ENCODE data around the gene JAG2.

DNA sequence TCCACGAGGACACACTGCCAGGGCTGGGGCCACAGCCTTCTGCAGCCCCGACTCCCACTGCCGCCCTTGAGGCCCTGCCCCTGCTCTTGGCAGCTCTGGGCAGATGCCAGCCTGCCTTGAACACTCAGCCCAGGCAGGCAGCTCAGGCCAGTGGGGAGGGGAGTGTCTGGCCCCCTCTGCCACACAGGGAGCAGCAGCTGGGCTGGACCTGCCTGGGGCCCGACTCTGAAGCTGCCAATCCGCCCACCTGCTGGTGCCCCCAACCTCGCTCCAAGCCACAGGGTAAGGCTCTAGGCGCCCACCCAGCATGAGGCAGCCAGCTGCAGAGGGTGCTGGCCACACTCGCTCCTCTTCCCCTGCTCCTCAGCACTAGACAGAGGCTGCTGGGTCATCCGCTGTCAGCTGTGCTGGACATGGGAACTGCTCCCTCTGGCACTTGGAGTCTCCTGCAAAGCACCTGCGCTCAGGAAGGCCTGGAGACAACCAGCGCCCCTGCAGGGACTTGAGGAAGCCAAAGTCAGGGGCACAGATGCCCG lies 37.2 kb upstream of the JAG2 start:
- TF ChIP-seq, protein P1, sequence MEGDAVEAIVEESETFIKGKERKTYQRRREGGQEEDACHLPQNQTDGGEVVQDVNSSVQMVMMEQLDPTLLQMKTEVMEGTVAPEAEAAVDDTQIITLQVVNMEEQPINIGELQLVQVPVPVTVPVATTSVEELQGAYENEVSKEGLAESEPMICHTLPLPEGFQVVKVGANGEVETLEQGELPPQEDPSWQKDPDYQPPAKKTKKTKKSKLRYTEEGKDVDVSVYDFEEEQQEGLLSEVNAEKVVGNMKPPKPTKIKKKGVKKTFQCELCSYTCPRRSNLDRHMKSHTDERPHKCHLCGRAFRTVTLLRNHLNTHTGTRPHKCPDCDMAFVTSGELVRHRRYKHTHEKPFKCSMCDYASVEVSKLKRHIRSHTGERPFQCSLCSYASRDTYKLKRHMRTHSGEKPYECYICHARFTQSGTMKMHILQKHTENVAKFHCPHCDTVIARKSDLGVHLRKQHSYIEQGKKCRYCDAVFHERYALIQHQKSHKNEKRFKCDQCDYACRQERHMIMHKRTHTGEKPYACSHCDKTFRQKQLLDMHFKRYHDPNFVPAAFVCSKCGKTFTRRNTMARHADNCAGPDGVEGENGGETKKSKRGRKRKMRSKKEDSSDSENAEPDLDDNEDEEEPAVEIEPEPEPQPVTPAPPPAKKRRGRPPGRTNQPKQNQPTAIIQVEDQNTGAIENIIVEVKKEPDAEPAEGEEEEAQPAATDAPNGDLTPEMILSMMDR (IDR thresholded peaks at IDR 0.05; ENCODE audit: borderline replicate concordance, extremely low read depth, low read length, poor library complexity, severe bottlenecking), result no peak
- TF ChIP-seq EZH2 (IDR thresholded peaks at IDR 0.05; ENCODE audit: borderline replicate concordance, low read depth, low read length, severe bottlenecking), result no peak

All from DND-41 (cell line).